Kidney tubule cell (primary cell): ENCODE data around the gene SDF2L1.
A peak's percentile ranks its signal among the peaks of the same experiment; 100 is the strongest.
"Not testable (repeated sequence)": the region's sequence is repeated elsewhere in the genome, so short reads cannot be mapped to it uniquely, and the experiment has no call there.

Experiments used
- DNase-seq: peaks from one replicate; pipeline ENCODE4 v3.0.0-alpha.2; 2018; ENCODE audit warnings: low spot score

Gene SDF2L1

GRCh38 chr22:21636629-21637218 lies 5.4 kb upstream of the SDF2L1 start:
- DNase-seq: no peak

DNA sequence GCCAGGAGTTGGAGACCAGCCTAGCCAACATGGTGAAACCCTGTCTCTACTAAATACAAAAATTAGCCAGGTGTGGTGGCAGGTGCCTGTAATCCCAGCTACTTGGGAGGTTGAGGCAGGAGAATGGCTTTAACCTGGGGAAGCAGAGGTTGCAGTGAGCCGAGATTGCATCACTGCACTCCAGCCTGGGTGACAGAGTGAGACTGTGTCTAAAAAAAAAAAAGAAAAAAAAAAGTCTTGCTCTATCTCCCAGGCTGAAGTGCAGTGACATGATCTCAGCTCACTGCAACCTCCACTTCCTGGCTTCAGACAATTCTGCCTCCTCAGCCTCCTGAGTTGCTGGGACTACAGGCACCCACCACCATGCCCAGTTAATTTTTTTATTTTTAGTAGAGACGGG lies 4.7 kb upstream of the SDF2L1 start:
- not testable (repeated sequence) for DNase-seq

- DNase-seq: no peak
Measured at GRCh38 chr22:21639359-21639758, 2.7 kb upstream of the SDF2L1 start.

DNA sequence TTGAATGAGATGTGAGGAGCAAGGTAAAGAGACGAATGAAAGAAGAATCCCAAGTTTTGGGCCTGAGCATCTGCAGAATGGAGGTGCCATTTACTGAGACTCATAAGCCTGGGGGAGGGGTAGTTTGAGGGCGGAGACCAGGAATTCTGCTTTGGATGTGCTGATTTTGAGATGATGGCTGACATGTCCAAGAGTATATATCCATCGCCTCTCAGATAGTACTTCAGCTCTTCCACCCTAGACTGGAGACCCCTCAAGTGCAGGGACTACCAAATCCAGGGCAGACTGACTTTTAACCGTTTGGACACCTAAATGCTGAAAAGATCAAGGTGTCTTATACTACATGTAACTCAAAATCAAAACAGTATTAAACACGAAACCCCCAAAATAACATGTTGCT lies 1.3 kb upstream of the SDF2L1 start:
- no peak for DNase-seq

GRCh38 chr22:21641417-21641788 lies 699 bp upstream of the SDF2L1 start:
- peak; percentile 65 for DNase-seq

DNA sequence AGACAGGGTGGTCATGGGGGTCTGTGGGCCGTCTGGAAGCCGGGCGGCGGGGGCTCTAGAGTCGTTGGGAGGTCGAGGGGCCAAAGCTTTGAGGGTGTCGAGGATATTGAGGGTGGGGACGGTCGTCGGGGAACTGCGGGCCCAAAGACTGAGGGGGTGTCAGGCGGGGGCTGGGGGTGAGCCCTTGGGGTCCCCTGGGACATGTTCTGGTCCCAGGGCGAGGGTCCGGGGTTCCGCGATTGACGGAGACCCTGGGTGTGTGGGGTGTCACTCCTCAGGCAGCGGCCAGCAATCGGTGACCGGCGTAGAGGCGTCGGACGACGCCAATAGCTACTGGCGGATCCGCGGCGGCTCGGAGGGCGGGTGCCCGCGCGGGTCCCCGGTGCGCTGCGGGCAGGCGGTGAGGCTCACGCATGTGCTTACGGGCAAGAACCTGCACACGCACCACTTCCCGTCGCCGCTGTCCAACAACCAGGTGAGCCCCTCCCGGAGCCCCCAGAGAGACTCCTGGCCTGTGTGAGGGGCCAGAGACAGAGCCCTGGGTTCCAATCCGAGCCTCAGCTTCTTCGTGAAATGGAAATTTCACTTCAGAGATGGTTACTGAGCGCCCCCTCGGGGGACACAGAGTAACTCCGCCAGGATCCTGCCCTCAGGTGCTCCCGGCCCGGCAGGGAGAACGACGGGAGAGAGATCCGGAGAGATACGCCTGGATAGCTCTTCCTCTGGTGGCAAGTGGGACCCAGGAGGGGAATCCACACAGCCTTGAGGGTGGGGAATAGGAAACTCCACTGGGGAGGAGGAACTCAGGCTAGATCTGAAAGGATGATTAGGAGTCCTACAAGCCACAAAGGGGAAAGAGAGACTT lies 714 bp downstream of the SDF2L1 start:
- DNase-seq: peak; percentile 80

- DNase-seq: no peak
Measured at GRCh38 chr22:21643533-21644357, 1.6 kb downstream of the SDF2L1 start.

- DNase-seq: not testable (repeated sequence)
Measured at GRCh38 chr22:21645513-21645912, 3.4 kb downstream of the SDF2L1 start.

DNA sequence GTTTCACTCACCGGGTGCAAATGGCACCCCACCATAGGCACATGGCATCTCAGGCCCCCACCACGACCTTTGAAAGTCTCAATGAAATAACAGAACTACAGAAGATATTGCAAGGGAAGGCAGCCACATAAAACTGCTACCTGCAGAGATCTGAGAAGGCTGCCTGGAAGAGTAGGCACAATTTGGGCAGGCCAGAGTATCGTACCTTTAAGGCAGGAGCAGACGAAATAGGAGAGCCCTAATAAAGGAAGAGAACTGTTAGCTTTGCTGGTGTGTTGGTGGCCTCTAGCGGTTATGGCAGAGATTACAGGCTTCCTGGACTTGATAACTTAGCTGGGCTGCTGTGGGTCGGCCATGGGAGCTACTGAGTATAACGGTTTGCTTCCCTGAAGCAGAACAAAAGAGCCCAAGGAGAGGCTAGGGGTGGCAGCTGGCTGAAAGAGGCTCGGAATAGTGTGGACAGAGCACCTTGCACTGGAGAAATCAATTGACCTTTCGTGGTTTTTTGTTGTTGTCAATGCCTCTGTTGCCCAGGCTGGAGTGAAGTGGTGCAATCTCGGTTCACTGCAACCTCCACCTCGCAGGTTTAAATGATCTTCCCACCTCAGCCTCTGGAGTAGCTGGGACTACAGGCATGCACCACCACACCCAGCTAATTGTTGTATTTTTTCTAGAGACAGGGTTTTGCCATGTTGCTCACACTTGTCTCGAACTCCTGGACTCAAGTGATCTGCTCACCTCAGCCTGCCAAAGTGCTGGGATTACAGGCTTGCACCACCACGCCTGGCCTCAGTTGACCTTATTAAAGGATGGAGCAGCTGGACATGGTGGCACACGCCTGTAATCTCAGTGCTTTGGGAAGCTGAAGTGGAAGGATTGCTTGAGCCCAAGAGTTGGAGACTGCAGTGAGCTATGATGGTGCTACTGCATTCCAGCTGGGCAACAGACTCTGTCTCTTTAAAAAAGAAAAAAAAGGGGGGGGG lies 4.8 kb downstream of the SDF2L1 start:
- peak; percentile 78 for DNase-seq

DNA sequence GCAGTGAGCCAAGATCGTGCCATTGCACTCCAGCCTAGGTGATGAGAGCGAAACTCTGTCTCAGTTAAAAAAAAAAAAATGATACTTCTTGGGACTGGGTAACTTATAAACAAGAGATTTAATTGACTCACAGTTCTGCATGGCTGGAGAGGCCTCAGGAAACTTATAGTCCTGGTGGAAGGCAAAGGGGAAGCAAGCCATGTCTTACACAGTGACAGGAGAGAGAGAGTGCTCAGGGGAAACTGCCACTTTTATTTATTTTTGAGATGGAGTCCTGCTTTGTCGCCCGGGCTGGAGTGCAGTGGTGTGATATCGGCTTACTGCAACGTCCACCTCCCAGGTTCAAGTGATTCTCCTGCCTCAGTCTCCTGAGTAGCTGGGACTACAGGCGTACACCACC lies 8.2 kb downstream of the SDF2L1 start:
- DNase-seq: peak; percentile 53

DNA sequence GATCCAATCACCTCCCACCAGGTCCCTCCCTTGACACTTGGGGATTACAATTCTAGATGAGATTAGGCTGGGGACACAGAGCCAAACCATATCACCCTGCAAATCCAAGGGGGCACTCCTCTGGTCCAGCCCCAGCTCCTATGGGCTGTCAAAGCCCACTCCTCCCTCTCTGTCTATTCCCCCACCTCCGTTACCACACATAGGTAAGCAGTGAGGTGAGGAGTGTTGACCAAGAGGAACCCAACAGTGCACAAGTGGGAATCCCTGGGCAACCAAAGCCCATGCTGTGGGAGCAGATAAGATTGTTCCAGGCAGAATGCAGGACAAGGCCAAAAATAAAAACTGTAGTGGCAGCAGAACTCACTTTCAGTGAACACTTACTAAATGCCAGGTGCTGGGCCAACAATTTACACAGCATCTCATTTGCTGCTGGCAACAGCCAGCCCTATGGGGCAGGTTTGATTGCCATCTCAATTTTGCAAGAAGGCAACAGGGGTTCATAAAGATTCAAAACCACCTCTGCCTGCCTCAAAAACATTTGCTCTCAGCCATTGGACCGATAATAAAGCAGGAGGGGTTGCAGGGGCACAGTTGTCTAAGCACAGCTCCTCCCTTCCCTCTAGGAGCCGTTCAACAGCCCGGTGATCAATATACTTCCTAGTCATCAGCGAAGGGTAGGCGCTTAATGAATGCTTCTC lies 8.9 kb downstream of the SDF2L1 start:
- no peak for DNase-seq

GRCh38 chr22:21651521-21652009 lies 9.5 kb downstream of the SDF2L1 start:
- DNase-seq: no peak

DNA sequence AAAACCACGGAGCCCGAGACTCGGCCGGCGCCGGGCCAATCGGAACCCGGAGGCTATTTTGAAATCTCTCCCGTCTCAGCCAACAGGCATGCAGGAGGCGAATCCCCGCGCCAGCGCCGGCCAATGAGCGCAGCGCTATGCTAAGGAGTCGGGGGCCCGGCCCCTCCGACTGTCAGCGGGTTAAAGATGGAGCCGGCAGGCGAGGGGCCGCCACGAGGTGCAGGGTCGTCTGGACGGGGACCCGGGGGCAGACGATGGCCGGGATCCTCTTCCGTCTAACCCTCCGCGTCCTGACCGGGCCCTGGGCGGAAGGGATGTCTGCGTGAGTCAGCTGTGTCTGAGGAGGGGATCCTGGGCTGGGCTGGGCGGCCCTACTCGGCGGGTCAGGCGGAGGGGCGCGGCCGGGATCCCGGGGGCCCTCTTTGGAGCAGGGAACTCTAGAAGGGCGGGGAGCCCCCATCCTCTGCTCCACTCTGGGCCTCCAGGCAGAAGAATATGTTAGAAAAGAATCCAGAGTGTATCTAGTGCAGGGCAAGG lies 10.0 kb downstream of the SDF2L1 start:
- DNase-seq: peak; percentile 88

DNA sequence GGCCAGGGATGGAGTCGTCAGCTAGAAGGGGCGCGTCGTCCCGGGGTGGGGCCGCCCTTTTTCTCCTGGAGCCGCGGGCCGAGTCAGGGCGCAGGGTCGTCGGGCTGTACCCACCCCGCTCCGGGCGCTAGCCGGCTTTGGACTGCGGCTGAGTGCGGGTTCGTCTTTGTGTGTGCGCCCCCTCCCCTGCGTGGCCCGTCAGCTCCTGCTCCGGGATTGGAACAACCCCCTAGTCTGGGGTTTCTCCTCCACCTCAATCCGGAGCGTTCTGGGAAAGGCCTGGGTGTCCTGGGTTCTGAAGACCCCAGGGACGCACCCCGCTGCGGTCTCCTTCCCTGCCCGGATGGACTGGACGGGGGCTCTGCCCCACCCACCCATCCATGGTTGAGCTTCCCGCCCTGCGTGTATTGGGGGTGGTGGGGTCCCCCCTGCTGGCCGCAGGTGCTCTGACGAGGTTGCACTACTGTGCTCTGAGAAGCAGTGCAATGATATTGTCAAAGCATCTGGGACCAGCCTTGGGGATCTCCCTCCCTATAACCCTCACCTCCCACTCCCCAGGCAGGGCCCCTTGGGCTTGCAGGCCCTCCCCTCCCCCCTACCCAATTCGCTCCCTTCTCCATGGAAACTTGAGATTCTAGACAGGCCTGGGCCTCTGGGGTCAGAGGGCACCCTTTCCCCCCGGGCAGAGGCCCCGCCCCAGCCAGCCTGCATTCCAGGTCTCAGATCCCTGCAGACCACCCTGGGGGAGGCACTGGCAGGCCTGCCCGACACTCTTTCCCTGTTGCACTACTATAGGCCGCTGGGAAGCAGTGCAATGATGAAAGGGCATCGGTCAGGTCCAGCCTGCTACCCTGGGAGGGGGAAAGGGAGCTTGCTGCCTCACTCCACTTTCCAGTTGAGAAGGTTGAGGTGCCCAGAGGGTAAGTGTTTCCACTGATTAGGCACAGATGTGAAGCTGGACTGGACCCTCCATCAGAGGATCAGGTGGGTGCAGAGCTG lies 10.7 kb downstream of the SDF2L1 start:
- no peak for DNase-seq

GRCh38 chr22:21657020-21657359 lies 14.9 kb downstream of the SDF2L1 start:
- DNase-seq: no peak

DNA sequence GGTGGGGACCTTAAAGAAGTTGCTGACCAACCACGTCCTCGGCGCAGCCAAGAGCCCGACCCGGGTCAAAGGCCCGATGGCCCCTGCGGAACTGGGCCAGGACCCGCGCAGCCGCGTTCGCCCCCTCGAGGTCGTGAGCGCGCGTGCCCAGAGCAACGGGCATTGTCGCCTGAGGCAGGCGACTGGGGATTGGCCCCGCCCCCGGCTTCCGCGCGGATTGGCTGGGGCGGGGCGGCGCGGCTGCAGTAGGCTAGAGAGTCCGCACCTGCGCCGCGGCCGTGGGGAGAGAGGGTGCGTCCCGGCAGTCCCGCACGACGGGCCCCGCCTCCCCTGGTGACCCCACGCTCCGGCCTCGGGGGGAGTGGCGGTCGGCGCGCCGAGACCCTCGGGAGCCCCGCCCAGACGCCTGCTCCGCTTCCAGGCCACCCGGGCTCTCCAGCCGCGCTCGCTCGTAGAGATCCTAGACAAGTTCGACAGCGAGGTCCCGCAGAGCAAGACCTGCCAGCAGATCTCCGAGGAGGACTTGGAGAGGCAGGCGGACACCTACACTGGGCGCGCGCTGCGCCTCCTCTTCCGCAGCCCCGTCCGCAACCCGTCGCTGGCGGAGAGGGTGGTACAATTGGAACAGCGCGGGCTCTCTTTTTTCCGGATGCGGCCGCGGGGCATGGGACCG lies 15.4 kb downstream of the SDF2L1 start:
- peak; percentile 69 for DNase-seq

- DNase-seq: no peak
Measured at GRCh38 chr22:21659864-21660525, 17.9 kb downstream of the SDF2L1 start.

- DNase-seq: no peak
Measured at GRCh38 chr22:21660904-21661303, 18.8 kb downstream of the SDF2L1 start.
